Pancreas (tissue), 10 donors: Measurements from ENCODE around the gene PSMB10. TPM values are rescaled to one million over a fixed set of nuclear protein-coding genes. Genes with fewer than 3 reads are reported as not detected.

Source experiments
- ATAC-seq, 4 donors: fragments of 200-7000 bp; cut with Tn5 transposase; one replicate each; pipeline versions ENCODE4 v1.8.0 to v1.9.1; 2020; ENCODE audit warnings: mild to moderate bottlenecking in 4 of 4, moderate library complexity in 4 of 4
- DNase-seq, 6 donors: peaks; one replicate each; pipeline ENCODE4 v3.0.0-alpha.2; 2020
- FAIRE-seq: peaks from 2 replicates; lab custom pipeline; 2012; peaks lifted over from hg19 to GRCh38; lab: Jason Lieb, UNC
- H3K27ac ChIP-seq, 4 donors: fragments of 200-600 bp; sonication (generic); 1 replicate in 3 of 4; 2 replicates in 1 of 4; pipeline versions ENCODE4 v1.5.0 to v1.8.0; 2020
- H3K27me3 ChIP-seq, 4 donors: fragments of 200-600 bp; one replicate each; pipeline ENCODE4 v1.8.0; 2021
- H3K36me3 ChIP-seq, 3 donors: fragments of 200-600 bp; sonication (generic) in 1 of 3; one replicate each; pipeline versions ENCODE4 v1.5.0 to v1.8.0; 2020 to 2021
- H3K4me1 ChIP-seq, 3 donors: fragments of 200-600 bp; one replicate each; pipeline ENCODE4 v1.8.0; 2021
- H3K4me3 ChIP-seq, 4 donors: fragments of 200-600 bp; sonication (generic) in 2 of 4; one replicate each; pipeline versions ENCODE4 v1.5.0 to v1.8.0; 2020 to 2021
- H3K9me3 ChIP-seq, 4 donors: fragments of 200-600 bp; one replicate each; pipeline ENCODE4 v1.8.0; 2021
- CTCF ChIP-seq, 4 donors: fragments of 200-600 bp; sonication (generic) in 3 of 4; IDR thresholded peaks; one replicate each; pipeline versions ENCODE4 v1.5.0 to v1.8.0; 2021; ENCODE audit warnings: antibody characterized with exemption in 4 of 4
- WGBS, 2 donors: extraction: QIAGEN DNeasy Blood & Tissue Kit; methylation state at CpG; one replicate each; pipeline ENCODE4 v1.1.7; 2013; 5-methylcytosine and 5-hydroxymethylcytosine counted together
- intact Hi-C, 3 donors: fragments of 100-400 bp; cut with DNase I; formaldehyde crosslinking; loops; one replicate each; pipeline versions ENCODE4 v1.11.1 to v1.14.2; 2022
- polyA plus RNA-seq, 2 donors: library from polyadenylated mRNA; stranded (reverse); fragments of 200-250 nt; gene quantifications; one replicate each; pipeline ENCODE4 v1.2.3, GENCODE V29; 2013
- total RNA-seq, 6 donors: library from RNA; stranded (reverse); fragmentation: NEBNext Ultra II Directional in 4 of 6; extraction: Animal tissue kit (Norgen Biotek cat#: 25700) in 4 of 6; gene quantifications; one replicate each; pipeline versions ENCODE4 v1.2.1 to v1.2.4, GENCODE V29; 2021 to 2023
- donor health status: healthy with polysubstance abuse.
- donor health status: DM: no; HTN: no; CAD: no; lungs with moderate emphysema.
- donor health status: DM: no; HTN: no; CAD: no.
- donor health status: control.
- donor health status: control.
- donor health status: Bipolar disorder and iron deficiency.
- donor health status: DM: yes; HTN: yes; CAD: no.
- donor health status: DM: no; HTN: no; CAD: no.
- donor health status: DM: no; HTN: no; CAD: no.
- donor health status: DM: yes; HTN: yes; CAD: no.

The PSMB10 gene
- total and polyA plus RNA-seq, 8 donors: 40.0 to 195 (median 53.3) TPM

- no peaks in the 10 kb centered on the region for H3K27me3 ChIP-seq
- H3K27ac ChIP-seq: no peak overlapping the region
- intact Hi-C loops: no loop called here
- DNase-seq: peak in 1 of 6 donors; percentile 64
- no peak for FAIRE-seq
- H3K4me3 ChIP-seq: no peak overlapping the region
- no peaks in the 10 kb centered on the region for H3K9me3 ChIP-seq
- H3K4me1 ChIP-seq: no peaks in the 10 kb centered on the region
- no peak for TF ChIP-seq CTCF (IDR thresholded peaks at IDR 0.05)
- H3K36me3 ChIP-seq: peaks cover 4 to 54% (median 22%) of the 10 kb centered on the region in 3 donors
- ATAC-seq: no peak
- WGBS, 2 donors: 88 to 91% methylated on average over 24 of the region's 24 CpGs
Observed at GRCh38 chr16:67945392-67945933, 8.8 kb upstream of the PSMB10 start.

GRCh38 chr16:67944690-67945391 lies 8.2 kb upstream of the PSMB10 start:
- WGBS, 2 donors: 94 to 96% methylated on average over 24 of the region's 24 CpGs
- H3K27ac ChIP-seq: no peak overlapping the region
- FAIRE-seq (no peak), DNase-seq (peak in 2 of 6 donors; percentile 16 to 62), ATAC-seq (no peak)
- no peak overlapping the region for H3K4me3 ChIP-seq
- H3K27me3 ChIP-seq: no peaks in the 10 kb centered on the region
- no peaks in the 10 kb centered on the region for H3K4me1 ChIP-seq
- no peak for TF ChIP-seq CTCF (IDR thresholded peaks at IDR 0.05)
- intact Hi-C loops: no loop called here
- H3K9me3 ChIP-seq: no peaks in the 10 kb centered on the region
- H3K36me3 ChIP-seq: peaks cover 4 to 50% (median 17%) of the 10 kb centered on the region in 3 donors

- peak in 1 of 6 donors; percentile 76 for DNase-seq
- H3K9me3 ChIP-seq: no peaks in the 10 kb centered on the region
- WGBS, 2 donors: 82% methylated on average over 23 of the region's 23 CpGs
- no peak within 1 kb of the TSS for H3K4me3 ChIP-seq
- no peaks in the 10 kb centered on the region for H3K4me1 ChIP-seq
- intact Hi-C loops: no loop called here
- H3K36me3 ChIP-seq: peaks cover 4 to 45% (median 16%) of the 10 kb centered on the region in 3 donors
- no peak for TF ChIP-seq CTCF (IDR thresholded peaks at IDR 0.05)
- no peak within 1 kb of the TSS for H3K27ac ChIP-seq
- no peaks in the 10 kb centered on the region for H3K27me3 ChIP-seq
- peak in 3 of 4 donors; percentile 10 to 25 (median 20) for ATAC-seq
- no peak for FAIRE-seq
Observed at GRCh38 chr16:67943619-67944504, 7.2 kb upstream of the PSMB10 start, which contains the start of gene LCAT. Gene LCAT, minus strand, starts transcription at chr16:67944120. Its CDS starts 19 bp downstream, at chr16:67944101.

GRCh38 chr16:67943256-67943618 lies 6.6 kb upstream of the PSMB10 start:
- Histone ChIP-seq H3K4me3 (no peak overlapping the region), H3K27ac (no peak overlapping the region), H3K36me3 (peaks cover 4 to 41% (median 16%) of the 10 kb centered on the region in 3 donors), H3K9me3 (no peaks in the 10 kb centered on the region), H3K27me3 (no peaks in the 10 kb centered on the region), H3K4me1 (no peaks in the 10 kb centered on the region)
- ATAC-seq: no peak
- TF ChIP-seq CTCF (IDR thresholded peaks at IDR 0.05): no peak
- WGBS, 2 donors: 82 to 84% methylated on average over 6 of the region's 6 CpGs
- intact Hi-C loops: no loop called here
- no peak for FAIRE-seq
- peak in 1 of 6 donors; percentile 63 for DNase-seq
